GM13977 (cell line): ENCODE results near the gene TGFB2.

Experiments
- DNase-seq: peaks from one replicate; pipeline ENCODE4 v3.0.0; 2012; ENCODE audit warnings: low spot score
- in situ Hi-C: fragments of 300-500 bp; cut with MboI; formaldehyde crosslinking; loops from one replicate; pipeline ENCODE4 v1.12.0; 2022; ENCODE audit warnings: low sequenced_read_pairs, low pct_unique_long_range_greater_than_20kb, mixed read lengths, inconsistent platforms; ENCODE audit not compliant: unreplicated experiment
- TF ChIP-seq, protein P1 (sequence below): IDR thresholded peaks from 2 replicates; pipeline ENCODE4 v1.5.1; 2012; ENCODE audit warnings: mild to moderate bottlenecking, control low read depth; ENCODE audit not compliant: insufficient read depth; ENCODE audit errors: extremely low read depth, missing control alignments

Gene TGFB2

DNA sequence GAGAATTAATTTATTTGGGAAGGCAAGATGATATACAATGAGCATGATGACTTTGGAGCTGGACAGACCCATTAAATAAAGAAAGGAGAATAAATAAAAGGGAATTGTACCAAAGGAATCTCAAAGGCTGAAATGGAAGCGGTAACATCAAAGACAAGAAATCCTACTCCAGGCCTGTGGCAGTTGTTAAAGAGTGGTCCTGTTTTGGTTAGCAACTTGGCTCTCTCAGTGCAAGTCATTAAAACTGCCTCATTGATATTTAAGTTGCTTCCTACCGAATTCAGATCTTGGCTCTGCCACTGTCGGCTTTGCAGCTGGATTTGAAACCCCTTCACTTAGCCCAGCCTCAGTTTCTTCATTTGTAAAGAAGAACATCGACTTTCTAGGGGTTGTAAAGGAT lies 10.1 kb downstream of the TGFB2 start:
- no peak for DNase-seq
- in situ Hi-C loops: no loop called here
- TF ChIP-seq, protein P1, sequence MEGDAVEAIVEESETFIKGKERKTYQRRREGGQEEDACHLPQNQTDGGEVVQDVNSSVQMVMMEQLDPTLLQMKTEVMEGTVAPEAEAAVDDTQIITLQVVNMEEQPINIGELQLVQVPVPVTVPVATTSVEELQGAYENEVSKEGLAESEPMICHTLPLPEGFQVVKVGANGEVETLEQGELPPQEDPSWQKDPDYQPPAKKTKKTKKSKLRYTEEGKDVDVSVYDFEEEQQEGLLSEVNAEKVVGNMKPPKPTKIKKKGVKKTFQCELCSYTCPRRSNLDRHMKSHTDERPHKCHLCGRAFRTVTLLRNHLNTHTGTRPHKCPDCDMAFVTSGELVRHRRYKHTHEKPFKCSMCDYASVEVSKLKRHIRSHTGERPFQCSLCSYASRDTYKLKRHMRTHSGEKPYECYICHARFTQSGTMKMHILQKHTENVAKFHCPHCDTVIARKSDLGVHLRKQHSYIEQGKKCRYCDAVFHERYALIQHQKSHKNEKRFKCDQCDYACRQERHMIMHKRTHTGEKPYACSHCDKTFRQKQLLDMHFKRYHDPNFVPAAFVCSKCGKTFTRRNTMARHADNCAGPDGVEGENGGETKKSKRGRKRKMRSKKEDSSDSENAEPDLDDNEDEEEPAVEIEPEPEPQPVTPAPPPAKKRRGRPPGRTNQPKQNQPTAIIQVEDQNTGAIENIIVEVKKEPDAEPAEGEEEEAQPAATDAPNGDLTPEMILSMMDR: no peak

DNA sequence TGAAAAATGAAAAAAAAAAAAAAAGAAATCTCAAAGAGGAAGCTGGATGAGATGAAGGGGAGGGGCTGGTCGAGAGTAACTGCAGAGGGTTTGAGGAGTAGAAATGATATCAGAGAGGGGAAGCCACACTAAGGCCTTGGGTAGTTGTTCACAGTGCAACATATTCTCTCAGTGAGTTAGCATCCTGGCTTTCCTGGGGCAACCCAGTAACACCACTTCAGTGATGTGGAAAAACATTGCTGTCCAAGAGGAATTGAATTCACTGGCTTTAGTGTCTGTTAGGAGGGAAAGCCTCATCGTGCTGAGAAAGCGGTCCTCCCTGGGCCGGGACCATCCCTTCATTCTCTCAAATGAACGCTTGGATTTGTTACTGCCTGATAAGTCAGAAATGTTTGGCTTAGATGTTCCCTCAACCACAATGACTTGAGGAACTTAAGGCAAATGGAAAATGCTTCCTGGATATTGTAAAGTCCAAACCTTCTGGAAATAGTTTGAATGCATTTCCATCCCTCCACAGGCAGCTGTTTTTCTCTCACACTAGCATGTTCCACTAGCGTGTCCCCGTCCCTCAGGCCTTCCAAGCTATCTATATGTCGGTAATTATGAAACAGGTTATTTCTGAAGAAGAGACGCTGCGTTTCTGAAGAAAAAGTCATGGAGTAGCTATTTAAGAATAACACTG lies 12.2 kb downstream of the TGFB2 start:
- no peak for DNase-seq
- in situ Hi-C loops: no loop called here
- TF ChIP-seq, protein P1: no peak

DNA sequence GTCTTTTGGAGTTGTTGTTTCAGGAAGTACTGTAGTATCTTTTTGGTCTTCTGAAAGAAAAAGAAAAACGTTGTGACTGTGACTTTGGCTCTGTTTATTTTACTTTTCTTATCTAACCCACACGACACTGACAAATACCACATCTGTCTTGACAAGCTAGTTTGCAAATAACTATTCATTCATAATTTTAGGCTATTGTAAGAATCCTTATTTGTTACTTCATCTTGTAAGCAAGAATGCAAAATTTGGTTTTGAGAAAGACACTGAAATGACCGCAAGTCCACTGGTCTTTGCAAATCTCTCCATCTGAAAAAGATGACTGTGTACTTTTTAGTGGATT lies 12.7 kb downstream of the TGFB2 start:
- DNase-seq: no peak
- TF ChIP-seq, protein P1: no peak

DNA sequence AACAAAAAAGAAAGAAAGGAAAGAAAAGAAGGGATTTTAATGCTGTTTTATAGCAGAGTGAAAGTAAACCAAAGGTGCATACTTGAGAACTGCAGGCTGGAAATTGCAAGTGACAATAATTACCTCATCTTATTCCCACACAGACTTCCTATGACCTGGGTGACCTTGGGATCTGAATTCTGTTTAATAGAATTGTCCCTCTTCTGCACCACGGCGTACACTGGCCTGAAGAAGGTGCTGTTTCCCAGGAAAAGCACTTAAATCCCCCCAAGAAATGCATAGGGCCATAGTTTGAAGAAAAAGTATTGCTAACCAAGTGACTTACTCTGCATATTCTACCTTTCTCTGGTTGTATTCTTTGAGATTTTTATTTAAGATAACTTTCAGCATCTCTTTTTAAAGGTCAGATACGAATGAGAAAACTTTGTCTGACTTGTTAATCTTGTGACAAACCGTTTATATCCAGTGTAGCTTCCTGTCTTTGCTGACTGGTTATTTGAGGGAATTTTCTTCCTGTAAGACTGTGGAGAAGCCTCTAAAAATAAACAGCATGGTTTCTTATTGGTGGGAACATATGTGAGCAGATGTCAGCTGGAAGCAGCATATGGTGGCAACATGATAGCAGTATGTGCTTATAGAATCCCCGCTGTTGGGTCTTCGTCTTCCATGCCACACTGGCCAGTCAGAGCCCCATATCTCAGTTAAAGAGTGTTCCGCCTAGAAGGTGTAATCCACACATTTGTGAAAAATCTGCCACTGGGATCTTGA lies 16.3 kb downstream of the TGFB2 start:
- in situ Hi-C loops: no loop called here
- TF ChIP-seq, protein P1: peak; percentile 38
- DNase-seq: no peak

More for the DNA sequence above, 12.7 kb downstream of the TGFB2 start:
- in situ Hi-C loops: no loop called here

DNA sequence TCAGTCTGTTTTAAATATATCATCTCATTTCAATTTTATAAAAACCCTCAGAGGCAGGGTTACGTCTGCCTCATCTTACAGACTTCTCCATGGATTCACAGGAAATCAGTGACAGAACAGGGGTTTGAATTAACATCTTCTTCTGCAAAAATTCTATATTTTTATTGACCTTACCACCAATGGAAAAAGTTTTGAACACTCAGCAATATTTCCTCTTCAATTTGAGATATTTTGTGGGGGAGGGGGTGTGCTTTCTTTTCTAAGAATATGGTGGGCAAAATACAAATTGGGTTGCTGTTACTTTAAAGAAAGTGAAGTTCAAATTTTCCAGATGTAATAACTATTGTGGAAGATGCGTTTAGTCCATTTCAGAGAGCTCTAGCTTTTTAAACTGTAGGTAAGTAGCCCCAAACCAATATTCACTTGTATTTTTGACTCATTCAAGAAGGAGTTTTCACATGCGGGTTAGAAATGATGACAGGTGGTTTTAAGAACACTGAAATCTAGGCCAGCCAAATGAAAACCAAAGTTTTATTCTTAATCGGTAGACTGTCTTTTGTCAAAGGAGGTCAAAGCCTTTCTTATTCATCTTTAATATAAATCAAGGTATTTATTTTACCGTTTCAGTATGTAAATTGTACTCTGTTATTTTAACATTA lies 17.4 kb downstream of the TGFB2 start:
- in situ Hi-C loops: no loop called here
- DNase-seq: no peak

DNA sequence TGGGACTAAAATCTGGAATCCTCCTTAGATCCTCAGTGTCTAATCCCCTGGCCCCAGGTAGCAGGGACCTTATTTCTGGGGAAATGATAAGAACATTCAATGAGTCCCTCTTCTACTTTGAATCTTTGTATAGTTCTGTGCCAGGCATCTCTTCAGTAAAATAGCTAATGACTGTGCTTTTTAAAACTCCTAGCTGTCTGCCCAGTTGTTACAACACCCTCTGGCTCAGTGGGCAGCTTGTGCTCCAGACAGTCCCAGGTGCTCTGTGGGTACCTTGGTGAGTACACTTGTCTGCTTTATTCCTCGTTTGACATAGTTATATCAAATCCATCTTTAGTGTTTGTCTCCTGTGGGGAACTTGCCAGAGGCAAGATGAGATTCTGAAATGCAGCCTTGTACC lies 18.0 kb downstream of the TGFB2 start:
- DNase-seq: no peak
- TF ChIP-seq, protein P1: no peak
- in situ Hi-C loops: no loop called here

More for the DNA sequence above, 17.4 kb downstream of the TGFB2 start:
- TF ChIP-seq, protein P1: no peak
